CD14-positive monocyte (primary cell): Measurements from ENCODE around the gene CENPT. TPM values are rescaled to one million over a fixed set of nuclear protein-coding genes. Genes with fewer than 3 reads are reported as not detected.

ENCODE experiments used
- DNase-seq, 3 donors: peaks; one replicate each; pipeline ENCODE4 v3.0.0-alpha.2; 2011 to 2022
- H2AFZ ChIP-seq: 2 replicates; pipeline ENCODE4 v1.6.0; 2012; ENCODE audit warnings: mild to moderate bottlenecking, low read depth, low read length, inconsistent platforms; ENCODE audit not compliant: insufficient read depth, poor library complexity, severe bottlenecking
- H3K27ac ChIP-seq, 2 donors: 1 replicate in 1 of 2; 2 replicates in 1 of 2; pipeline ENCODE4 v1.5.1; 2012 to 2013; ENCODE audit warnings: low read length in 2 of 2, control low read depth in 1 of 2, inconsistent platforms in 1 of 2, low read depth in 1 of 2, mild to moderate bottlenecking in 1 of 2
- H3K27me3 ChIP-seq, 2 donors: one replicate each; pipeline versions ENCODE4 v1.6.0 to v1.6.1; 2011 to 2013; ENCODE audit warnings: low read length in 2 of 2; ENCODE audit not compliant: control insufficient read depth in 2 of 2, insufficient read depth in 2 of 2
- H3K36me3 ChIP-seq, 2 donors: replicated peaks in 1 of 2; 1 replicate in 1 of 2; 2 replicates in 1 of 2; pipeline versions ENCODE4 v1.5.1 to v1.6.1; 2012 to 2013; ENCODE audit warnings: low read length in 2 of 2, control low read depth in 1 of 2, inconsistent platforms in 1 of 2, mild to moderate bottlenecking in 1 of 2; ENCODE audit not compliant: insufficient read depth in 2 of 2, control insufficient read depth in 1 of 2
- H3K4me1 ChIP-seq, 2 donors: 1 replicate in 1 of 2; 2 replicates in 1 of 2; pipeline versions ENCODE4 v1.5.1 to v1.6.1; 2012 to 2013; ENCODE audit warnings: low read length in 2 of 2, control low read depth in 1 of 2, inconsistent platforms in 1 of 2, mild to moderate bottlenecking in 1 of 2, moderate library complexity in 1 of 2; ENCODE audit not compliant: insufficient read depth in 2 of 2, control insufficient read depth in 1 of 2
- H3K4me2 ChIP-seq: replicated peaks from 2 replicates; pipeline ENCODE3; 2012; ENCODE audit warnings: low read length, moderate library complexity, mild to moderate bottlenecking; ENCODE audit not compliant: poor library complexity, severe bottlenecking; ENCODE audit errors: extremely low read depth
- H3K4me3 ChIP-seq, 3 experiments: fragments of 200-600 bp in 1 of 3; sonication (generic) in 1 of 3; replicated peaks in 1 of 3; 1 replicate in 2 of 3; 2 replicates in 1 of 3; pipeline ENCODE4 v1.5.1; 2011 to 2013; ENCODE audit warnings: low read length in 3 of 3, mild to moderate bottlenecking in 3 of 3, control low read depth in 2 of 3, low read depth in 2 of 3, inconsistent platforms in 1 of 3, moderate library complexity in 1 of 3
- H3K79me2 ChIP-seq: 2 replicates; pipeline ENCODE4 v1.6.0; 2012; ENCODE audit warnings: mild to moderate bottlenecking, control low read depth, inconsistent platforms, low read length, moderate library complexity; ENCODE audit not compliant: insufficient read depth
- H3K9ac ChIP-seq: 2 replicates; pipeline ENCODE4 v1.6.0; 2017; ENCODE audit warnings: low read length, mild to moderate bottlenecking; ENCODE audit not compliant: insufficient read depth, poor library complexity, severe bottlenecking
- H3K9me3 ChIP-seq, 2 donors: replicated peaks in 1 of 2; 1 replicate in 1 of 2; 2 replicates in 1 of 2; pipeline versions ENCODE4 v1.5.1 to v1.6.1; 2012 to 2013; ENCODE audit warnings: low read length in 2 of 2, control low read depth in 1 of 2; ENCODE audit not compliant: control insufficient read depth in 1 of 2, insufficient read depth in 1 of 2
- H4K20me1 ChIP-seq: 2 replicates; pipeline ENCODE4 v1.6.0; 2012; ENCODE audit warnings: mild to moderate bottlenecking, low read length, control low read depth, moderate library complexity; ENCODE audit not compliant: insufficient read depth
- H3K27ac Mint-ChIP-seq, 7 donors: one replicate each; pipeline ENCODE4 v1.8.0; 2020; ENCODE audit warnings: mild to moderate bottlenecking in 7 of 7, mixed read lengths in 7 of 7, moderate library complexity in 6 of 7, inconsistent platforms in 2 of 7
- H3K27me3 Mint-ChIP-seq, 3 donors: one replicate each; pipeline ENCODE4 v1.8.0; 2021 to 2022; ENCODE audit warnings: low read depth in 3 of 3, mild to moderate bottlenecking in 3 of 3, mixed read lengths in 3 of 3, moderate library complexity in 3 of 3, inconsistent platforms in 1 of 3
- H3K36me3 Mint-ChIP-seq, 2 donors: one replicate each; pipeline ENCODE4 v1.8.0; 2020; ENCODE audit warnings: mixed read lengths in 2 of 2, inconsistent platforms in 1 of 2, mild to moderate bottlenecking in 1 of 2
- H3K4me1 Mint-ChIP-seq: one replicate; pipeline ENCODE4 v1.8.0; 2020; ENCODE audit warnings: mild to moderate bottlenecking, mixed read lengths
- H3K4me3 Mint-ChIP-seq, 2 donors: one replicate each; pipeline ENCODE4 v1.8.0; 2020; ENCODE audit warnings: mild to moderate bottlenecking in 2 of 2, mixed read lengths in 2 of 2, moderate library complexity in 1 of 2
- H3K9me3 Mint-ChIP-seq, 7 donors: one replicate each; pipeline ENCODE4 v1.8.0; 2020 to 2022; ENCODE audit warnings: mixed read lengths in 7 of 7, mild to moderate bottlenecking in 6 of 7, moderate library complexity in 6 of 7, inconsistent platforms in 2 of 7
- CTCF ChIP-seq: fragments of 200-600 bp; IDR thresholded peaks from one replicate; pipeline ENCODE4 v1.8.0; 2022; ENCODE audit warnings: antibody characterized with exemption, mild to moderate bottlenecking
- WGBS: methylation state at CpG from one replicate; pipeline ENCODE4 v1.1.5; 2013; ENCODE audit warnings: missing lambda C conversion rate; ENCODE audit not compliant: insufficient coverage; 5-methylcytosine and 5-hydroxymethylcytosine counted together
- intact Hi-C, 2 donors: fragments of 100-400 bp; cut with micrococcal nuclease; formaldehyde crosslinking; loops; one replicate each; pipeline versions ENCODE4 v1.15.0 to v1.15.1; 2023
- polyA plus RNA-seq, 3 donors: library from polyadenylated mRNA; depleted of rRNA in 1 of 3; unstranded in 2 of 3; stranded (reverse) in 1 of 3; fragments of 300-500 nt in 2 of 3; fragments of >200 nt in 1 of 3; fragmentation: Illumina TruSeq in 2 of 3; gene quantifications; 1 replicate in 2 of 3; 2 replicates in 1 of 3; pipeline ENCODE4 v1.2.3, GENCODE V29; 2012 to 2021

CENPT gene
- polyA plus RNA-seq, 3 donors = 8.3 to 120 (median 12.4) TPM

- Histone ChIP-seq H3K27ac (no peak overlapping the region), H3K9me3 (no peaks in the 10 kb centered on the region), H3K9ac (no peak overlapping the region), H4K20me1 (peaks cover 8% of the 10 kb centered on the region), H3K27me3 (no peaks in the 10 kb centered on the region), H3K4me3 (no peak overlapping the region), H2AFZ (no peak overlapping the region), H3K4me2 (no peak overlapping the region), H3K79me2 (peaks cover 2% of the 10 kb centered on the region), H3K36me3 (peaks cover 97 to 100% of the 10 kb centered on the region in 2 donors), H3K4me1 (no peaks in the 10 kb centered on the region)
- Mint-ChIP-seq H3K36me3 (peaks cover 81 to 97% of the 10 kb centered on the region in 2 donors), H3K27me3 (peaks cover 0 to 2% (median 2%) of the 10 kb centered on the region in 3 donors), H3K4me3 (no peak overlapping the region), H3K4me1 (no peaks in the 10 kb centered on the region), H3K9me3 (no peaks in the 10 kb centered on the region), H3K27ac (peak overlapping the region in 1 of 7 donors; percentile 4)
- WGBS = 92% methylated on average over 19 of the region's 21 CpGs
- DNase-seq = no peak
- intact Hi-C loops = loop anchor here (2.0 to 10.0 kb wide), 3 partner anchors 181 to 353 kb away; partner anchors contain the start of gene ESRP2 (in 1 of the 2)
- TF ChIP-seq CTCF = no peak
Observed at GRCh38 chr16:67881621-67882161, 34.2 kb upstream of the CENPT start.

- no peaks in the 10 kb centered on the region for H3K27me3 ChIP-seq
- Mint-ChIP-seq H3K9me3 (no peaks in the 10 kb centered on the region), H3K4me1 (no peaks in the 10 kb centered on the region), H3K27ac (no peak overlapping the region), H3K4me3 (no peak overlapping the region), H3K36me3 (peaks cover 84 to 97% of the 10 kb centered on the region in 2 donors), H3K27me3 (peaks cover 0 to 2% (median 2%) of the 10 kb centered on the region in 3 donors)
- H3K4me2 ChIP-seq = no peak overlapping the region
- intact Hi-C loops = loop anchor here in 1 of 2 donors (5.0 to 10.0 kb wide), 2 partner anchors 182 to 354 kb away; partner anchors contain the start of gene ESRP2
- TF ChIP-seq CTCF = no peak
- H2AFZ ChIP-seq = no peak overlapping the region
- no peak overlapping the region for H3K27ac ChIP-seq
- H3K9me3 ChIP-seq = no peaks in the 10 kb centered on the region
- peaks cover 19% of the 10 kb centered on the region for H4K20me1 ChIP-seq
- DNase-seq = no peak
- H3K36me3 ChIP-seq = peaks cover 100% of the 10 kb centered on the region in 2 donors
- no peaks in the 10 kb centered on the region for H3K4me1 ChIP-seq
- peaks cover 13% of the 10 kb centered on the region for H3K79me2 ChIP-seq
- no peak overlapping the region for H3K9ac ChIP-seq
- WGBS = 97% methylated on average over 13 of the region's 13 CpGs
- no peak overlapping the region for H3K4me3 ChIP-seq
Observed at GRCh38 chr16:67880584-67880983, 33.1 kb upstream of the CENPT start.
